D721Med (cell line): ENCODE data around the gene NANOS2.
"Not testable (repeated sequence)": the region's sequence is repeated elsewhere in the genome, so short reads cannot be mapped to it uniquely, and the experiment has no call there.

Source experiments
- DNase-seq: peaks from one replicate; pipeline ENCODE4 v3.0.0; 2011; ENCODE audit warnings: low spot score; ENCODE audit not compliant: insufficient read length
- FAIRE-seq: peaks from 2 replicates; lab custom pipeline; 2011; peaks lifted over from hg19 to GRCh38; lab: Jason Lieb, UNC
- TF ChIP-seq, protein P1 (sequence below): IDR thresholded peaks from 2 replicates; pipeline ENCODE4 v1.5.1; 2012; ENCODE audit warnings: mild to moderate bottlenecking, control low read depth; ENCODE audit not compliant: insufficient read depth; ENCODE audit errors: missing control alignments

NANOS2 gene

DNA sequence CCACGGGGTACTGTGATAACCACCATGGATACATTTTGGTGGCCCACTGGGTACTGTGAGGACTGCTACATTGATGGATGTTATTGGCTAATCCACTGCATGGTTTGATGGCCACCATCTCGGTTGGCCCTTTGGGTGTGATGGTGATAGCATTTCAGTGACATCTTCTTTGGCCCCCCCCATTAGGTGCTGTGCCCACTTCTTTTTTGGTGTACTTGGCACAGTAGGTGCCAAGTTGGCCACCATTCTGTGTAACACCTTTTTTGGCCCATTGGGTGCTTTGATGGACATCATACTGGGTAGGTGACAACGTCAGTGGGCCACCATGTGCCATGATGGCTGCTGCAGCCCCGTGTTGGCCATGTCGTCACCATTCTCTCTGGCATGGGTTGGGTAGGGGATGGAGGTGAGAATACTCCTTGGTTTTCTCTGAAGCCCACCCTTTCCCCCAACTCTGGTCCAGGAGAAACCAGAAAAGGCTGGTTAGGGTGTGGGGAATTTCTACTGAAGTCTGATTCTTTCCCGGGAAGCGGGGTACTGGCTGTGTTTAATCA lies 41.3 kb downstream of the NANOS2 start:
- TF ChIP-seq, protein P1, sequence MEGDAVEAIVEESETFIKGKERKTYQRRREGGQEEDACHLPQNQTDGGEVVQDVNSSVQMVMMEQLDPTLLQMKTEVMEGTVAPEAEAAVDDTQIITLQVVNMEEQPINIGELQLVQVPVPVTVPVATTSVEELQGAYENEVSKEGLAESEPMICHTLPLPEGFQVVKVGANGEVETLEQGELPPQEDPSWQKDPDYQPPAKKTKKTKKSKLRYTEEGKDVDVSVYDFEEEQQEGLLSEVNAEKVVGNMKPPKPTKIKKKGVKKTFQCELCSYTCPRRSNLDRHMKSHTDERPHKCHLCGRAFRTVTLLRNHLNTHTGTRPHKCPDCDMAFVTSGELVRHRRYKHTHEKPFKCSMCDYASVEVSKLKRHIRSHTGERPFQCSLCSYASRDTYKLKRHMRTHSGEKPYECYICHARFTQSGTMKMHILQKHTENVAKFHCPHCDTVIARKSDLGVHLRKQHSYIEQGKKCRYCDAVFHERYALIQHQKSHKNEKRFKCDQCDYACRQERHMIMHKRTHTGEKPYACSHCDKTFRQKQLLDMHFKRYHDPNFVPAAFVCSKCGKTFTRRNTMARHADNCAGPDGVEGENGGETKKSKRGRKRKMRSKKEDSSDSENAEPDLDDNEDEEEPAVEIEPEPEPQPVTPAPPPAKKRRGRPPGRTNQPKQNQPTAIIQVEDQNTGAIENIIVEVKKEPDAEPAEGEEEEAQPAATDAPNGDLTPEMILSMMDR: no peak
- DNase-seq: no peak
- no peak for FAIRE-seq

DNA sequence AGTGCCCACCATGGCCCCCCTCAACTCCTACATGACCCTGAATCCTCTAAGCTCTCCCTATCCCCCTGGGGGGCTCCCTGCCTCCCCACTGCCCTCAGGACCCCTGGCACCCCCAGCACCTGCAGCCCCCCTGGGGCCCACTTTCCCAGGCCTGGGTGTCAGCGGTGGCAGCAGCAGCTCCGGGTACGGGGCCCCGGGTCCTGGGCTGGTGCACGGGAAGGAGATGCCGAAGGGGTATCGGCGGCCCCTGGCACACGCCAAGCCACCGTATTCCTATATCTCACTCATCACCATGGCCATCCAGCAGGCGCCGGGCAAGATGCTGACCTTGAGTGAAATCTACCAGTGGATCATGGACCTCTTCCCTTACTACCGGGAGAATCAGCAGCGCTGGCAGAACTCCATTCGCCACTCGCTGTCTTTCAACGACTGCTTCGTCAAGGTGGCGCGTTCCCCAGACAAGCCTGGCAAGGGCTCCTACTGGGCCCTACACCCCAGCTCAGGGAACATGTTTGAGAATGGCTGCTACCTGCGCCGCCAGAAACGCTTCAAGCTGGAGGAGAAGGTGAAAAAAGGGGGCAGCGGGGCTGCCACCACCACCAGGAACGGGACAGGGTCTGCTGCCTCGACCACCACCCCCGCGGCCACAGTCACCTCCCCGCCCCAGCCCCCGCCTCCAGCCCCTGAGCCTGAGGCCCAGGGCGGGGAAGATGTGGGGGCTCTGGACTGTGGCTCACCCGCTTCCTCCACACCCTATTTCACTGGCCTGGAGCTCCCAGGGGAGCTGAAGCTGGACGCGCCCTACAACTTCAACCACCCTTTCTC lies 42.3 kb downstream of the NANOS2 start:
- no peak for DNase-seq
- TF ChIP-seq, protein P1: no peak
- FAIRE-seq: no peak

GRCh38 chr19:45870798-45871197 lies 43.8 kb downstream of the NANOS2 start:
- DNase-seq (no peak), FAIRE-seq (no peak)
- TF ChIP-seq, protein P1: no peak

DNA sequence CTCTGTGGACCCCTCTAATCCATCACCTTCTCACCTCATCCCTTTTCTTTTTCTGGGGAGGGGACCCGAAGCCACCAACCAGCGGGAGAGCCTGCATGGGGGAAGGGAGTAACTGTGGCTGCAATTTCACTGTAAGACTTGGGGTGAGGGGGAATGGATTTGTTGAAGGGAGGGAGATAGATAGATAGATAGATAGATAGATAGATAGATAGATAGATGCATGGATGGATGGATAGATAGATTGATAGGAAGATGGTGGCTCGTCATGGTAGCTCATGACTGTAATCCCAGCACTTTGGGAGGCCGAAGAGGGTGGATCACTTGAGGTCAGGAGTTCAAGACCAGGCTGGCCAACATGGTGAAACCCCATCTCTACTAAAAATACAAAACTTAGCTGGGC lies 47.3 kb downstream of the NANOS2 start:
- DNase-seq, FAIRE-seq: not testable (repeated sequence)

GRCh38 chr19:45866400-45867176 lies 48.0 kb downstream of the NANOS2 start:
- no peak for FAIRE-seq
- no peak for DNase-seq
- TF ChIP-seq, protein P1: no peak

DNA sequence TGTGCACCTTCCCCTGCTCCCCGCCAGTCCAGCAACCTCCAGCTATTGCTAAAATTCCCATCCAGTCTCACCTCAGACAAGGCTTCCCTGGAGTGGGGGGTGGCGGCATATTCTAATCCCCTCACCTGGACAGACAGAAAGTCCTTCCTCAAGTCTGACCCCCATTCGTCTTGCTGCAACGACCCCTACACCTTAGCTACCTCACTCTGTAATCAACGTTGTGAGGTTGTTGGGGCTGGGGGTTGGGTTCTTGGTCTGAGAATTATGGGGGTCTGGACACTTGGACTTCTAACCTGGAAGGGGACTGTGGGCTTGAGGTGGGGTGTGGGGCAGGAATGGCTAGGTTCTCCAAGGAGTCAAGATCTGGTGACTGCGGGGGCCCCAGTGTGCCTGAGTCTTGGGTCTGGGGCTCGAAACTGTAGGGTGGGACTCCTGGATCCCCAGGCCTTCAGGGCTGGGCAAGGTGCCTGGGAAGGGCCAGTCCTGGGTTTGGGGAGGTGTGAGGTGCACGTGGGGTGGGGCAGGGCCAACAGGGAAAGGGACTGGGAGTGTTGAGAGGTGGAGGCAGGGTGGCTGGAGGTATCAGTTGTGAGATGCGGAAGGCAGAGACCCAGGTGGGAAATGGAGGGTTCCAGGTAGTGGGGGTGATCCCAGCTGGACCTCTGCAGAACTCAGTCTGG lies 49.2 kb downstream of the NANOS2 start:
- no peak for FAIRE-seq
- no peak for DNase-seq
- TF ChIP-seq, protein P1: no peak

DNA sequence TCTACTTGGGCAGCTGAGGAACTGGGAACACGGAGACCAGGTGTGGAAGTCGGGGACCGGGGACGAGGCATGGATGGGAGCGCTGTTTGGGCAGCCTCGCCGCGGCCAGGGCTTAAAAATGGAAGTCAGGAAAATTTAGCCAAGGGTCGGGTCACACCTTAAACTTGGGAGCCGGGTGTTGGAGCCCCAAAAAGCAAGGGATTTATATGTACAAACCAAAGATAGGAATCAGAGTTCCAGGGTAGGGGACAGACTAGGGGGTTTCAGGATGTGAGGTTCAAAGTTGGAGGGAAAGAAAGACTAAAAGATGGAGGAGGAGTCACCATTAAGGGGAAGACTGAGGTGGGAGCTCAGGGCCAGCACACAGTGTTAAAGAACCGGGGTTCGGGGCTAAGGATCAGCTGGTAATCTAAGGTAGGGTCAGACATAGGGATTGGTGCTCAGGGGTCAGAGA lies 49.9 kb downstream of the NANOS2 start:
- DNase-seq (no peak), FAIRE-seq (no peak)
- TF ChIP-seq, protein P1: no peak
